HG02588 (cell line): ENCODE data around the gene PRR23B.

Experiments
- ATAC-seq: cut with Tn5 transposase; IDR thresholded peaks from one replicate; pipeline ENCODE4 v1.9.1; 2021; ENCODE audit warnings: mild to moderate bottlenecking, moderate library complexity; ENCODE audit not compliant: unreplicated experiment

The PRR23B gene

DNA sequence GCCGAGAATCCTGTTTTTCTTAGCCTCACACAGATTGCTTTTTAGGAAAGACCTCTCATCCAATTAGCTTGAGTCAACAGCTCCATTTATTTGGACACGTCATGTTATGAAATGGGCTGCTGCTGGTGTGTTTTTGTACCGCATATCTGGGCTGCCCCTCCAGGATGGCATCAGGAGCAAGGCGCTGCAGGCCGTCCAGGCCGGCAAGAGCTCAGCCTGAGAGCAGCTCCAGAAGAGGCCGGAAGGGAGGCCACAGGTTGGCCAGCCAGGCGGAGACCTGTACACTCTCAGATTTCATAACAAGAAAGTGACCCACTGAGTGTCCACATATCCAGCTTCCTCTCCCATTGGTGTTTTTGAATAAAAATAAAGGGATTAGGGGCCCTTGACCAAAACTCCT lies 45.4 kb downstream of the PRR23B start:
- no peak for ATAC-seq

DNA sequence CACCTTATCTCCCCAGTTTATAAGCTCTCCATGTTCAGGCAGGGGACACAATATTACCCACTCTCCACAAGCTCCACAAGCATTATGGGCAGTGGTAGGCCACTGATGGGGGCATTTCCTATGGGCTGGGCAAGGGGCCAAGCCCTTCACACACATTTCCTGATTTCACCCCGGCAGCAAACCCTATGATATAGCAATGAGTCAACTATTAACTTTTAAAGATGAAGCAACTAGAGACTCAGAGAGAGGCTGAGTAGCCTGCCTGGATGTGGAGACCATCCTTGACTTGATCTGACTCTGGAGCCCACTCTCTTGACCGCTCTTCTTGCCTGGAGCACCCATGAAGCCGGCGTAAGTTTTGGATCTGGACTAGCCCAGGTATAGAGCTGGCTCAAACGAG lies 46.3 kb downstream of the PRR23B start:
- ATAC-seq: no peak

DNA sequence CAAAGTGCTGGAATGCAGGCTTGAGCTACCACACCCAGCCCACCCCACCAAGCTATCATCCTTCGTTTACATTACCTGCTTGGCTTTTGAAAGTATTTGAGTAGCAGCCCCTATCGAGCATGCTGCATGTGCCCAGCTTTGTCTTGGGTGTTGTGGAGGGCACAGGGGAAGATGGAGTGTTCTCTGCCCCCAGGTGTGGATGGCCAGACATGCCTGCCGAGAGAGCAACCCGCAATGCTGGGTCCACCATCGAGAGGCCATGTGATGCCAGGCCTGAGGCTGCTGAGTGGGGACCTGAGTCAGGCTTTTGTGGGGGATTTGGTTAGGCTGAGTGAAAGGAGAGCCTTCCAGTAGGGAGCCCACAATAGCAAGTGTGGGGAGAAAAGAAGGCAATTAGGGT lies 47.8 kb downstream of the PRR23B start:
- no peak for ATAC-seq

DNA sequence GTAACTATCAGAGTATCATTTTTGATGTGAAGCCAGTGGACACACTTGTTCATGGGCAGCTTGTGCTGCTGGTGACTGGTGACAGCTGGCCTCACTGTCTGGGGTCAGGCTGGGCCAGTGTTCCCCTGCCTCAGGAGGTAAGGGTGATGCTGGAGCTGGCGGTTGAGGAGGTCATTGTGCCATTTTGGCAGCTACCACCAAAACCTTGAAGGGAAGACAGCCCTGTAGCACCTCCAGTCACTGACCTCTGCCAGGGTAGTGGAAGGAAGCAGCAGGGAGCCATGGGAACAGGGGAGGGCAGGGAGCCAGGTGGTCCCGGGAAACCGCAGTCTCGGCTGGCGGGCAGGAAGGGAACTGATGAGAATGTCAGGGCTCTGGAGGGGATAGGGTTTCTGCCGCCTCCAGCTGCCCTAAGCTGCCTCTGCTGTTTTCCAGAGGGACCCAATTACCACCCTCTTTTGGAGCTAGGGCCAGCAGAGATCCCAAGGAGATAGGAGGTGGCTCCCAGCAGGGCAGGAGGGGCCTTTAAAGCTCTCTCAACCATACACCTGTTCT lies 48.9 kb downstream of the PRR23B start:
- no peak for ATAC-seq
